ENCODE measurements around the gene RASSF5. TPM values are rescaled to one million over a fixed set of nuclear protein-coding genes. Genes with fewer than 3 reads are reported as not detected.

Gene RASSF5
- total and polyA plus RNA-seq, 2 of the 13 experiments (the other 11 are each of a cell fraction or from before 2014, with no cell fraction given): 0.18 to 0.40 TPM

- TF ChIP-seq ZBED4 (CRISPR knock-in tag; IDR thresholded peaks at IDR 0.05; ENCODE audit: borderline replicate concordance) (no peak), E2F2 (CRISPR knock-in tag; IDR thresholded peaks at IDR 0.05; ENCODE audit: borderline replicate concordance) (no peak), NCOA2 (CRISPR knock-in tag; IDR thresholded peaks at IDR 0.05) (no peak)
These were observed 38.0 kb downstream of the RASSF5 start (continued) for GRCh38 chr1:206545351-206545750.

GRCh38 chr1:206547104-206547503, 39.8 kb downstream of the RASSF5 start:
- no peaks in the 10 kb centered on the region for H3K4me1 ChIP-seq (ENCODE audit: insufficient read depth, low read length)
- H2AFZ ChIP-seq (ENCODE audit: low read length): no peak overlapping the region
- ATAC-seq: no peak
- in situ Hi-C loops (cut with HindIII; ENCODE audit: extremely low pct_ligation_motif_present, low pct_unique_long_range_greater_than_20kb): no loop called here
- no TSS peak for BruUV-seq (replicated peaks)
- no peak overlapping the region for H3K27ac ChIP-seq (ENCODE audit: extremely low read length, insufficient read depth, low read length)
- FAIRE-seq: no peak
- POLR2A ChIA-PET: no interaction called here
- H3K4me2 ChIP-seq (ENCODE audit: low read depth, low read length): no peak overlapping the region
- H3K27me3 ChIP-seq (ENCODE audit: control insufficient read depth in 1 of 2, insufficient read depth in 2 of 2, low read length in 2 of 2): no peaks in the 10 kb centered on the region; a peak in 2 of 5 replicates
- H4K20me1 ChIP-seq (ENCODE audit: insufficient read depth, low read length): no peaks in the 10 kb centered on the region; the same call in 1 of the 2 replicates
- intact Hi-C loops (cut with micrococcal nuclease; ENCODE audit: unreplicated experiment): no loop called here
- CTCF ChIA-PET (ENCODE audit: low intra/inter-chr PET ratio, low total read pairs): no interaction called here
- 69% methylated on average over 7 of the region's 7 CpGs for WGBS (ENCODE audit: low lambda C conversion rate)
- no peaks in the 10 kb centered on the region for H3K9me3 ChIP-seq (ENCODE audit: low read length)
- H3K9ac ChIP-seq (ENCODE audit: insufficient read depth, low read depth, low read length): no peak overlapping the region
- H3K79me2 ChIP-seq (ENCODE audit: insufficient read depth, low read length): no peaks in the 10 kb centered on the region
- DNase-seq (ENCODE audit: low spot score): no peak
- no peak overlapping the region for H3K4me3 ChIP-seq (replicated peaks in 1 of 3; ENCODE audit: insufficient read depth in 1 of 3, low read depth in 2 of 3, low read length in 3 of 3)
- H3K36me3 ChIP-seq (replicated peaks in 1 of 2; ENCODE audit: control insufficient read depth in 1 of 2, insufficient read depth in 2 of 2, low read length in 2 of 2): no peaks in the 10 kb centered on the region
- TF ChIP-seq ARID5B (CRISPR knock-in tag; IDR thresholded peaks at IDR 0.05): no peak
- TF ChIP-seq ZNF703 (CRISPR knock-in tag; IDR thresholded peaks at IDR 0.05; ENCODE audit: borderline replicate concordance): no peak
- TF ChIP-seq AGO2 (optimal IDR thresholded peaks at IDR 0.05; ENCODE audit: low read depth, low read length): no peak
- TF ChIP-seq ZNF570 (CRISPR knock-in tag; IDR thresholded peaks at IDR 0.05; ENCODE audit: borderline replicate concordance): no peak
- TF ChIP-seq, protein P1, sequence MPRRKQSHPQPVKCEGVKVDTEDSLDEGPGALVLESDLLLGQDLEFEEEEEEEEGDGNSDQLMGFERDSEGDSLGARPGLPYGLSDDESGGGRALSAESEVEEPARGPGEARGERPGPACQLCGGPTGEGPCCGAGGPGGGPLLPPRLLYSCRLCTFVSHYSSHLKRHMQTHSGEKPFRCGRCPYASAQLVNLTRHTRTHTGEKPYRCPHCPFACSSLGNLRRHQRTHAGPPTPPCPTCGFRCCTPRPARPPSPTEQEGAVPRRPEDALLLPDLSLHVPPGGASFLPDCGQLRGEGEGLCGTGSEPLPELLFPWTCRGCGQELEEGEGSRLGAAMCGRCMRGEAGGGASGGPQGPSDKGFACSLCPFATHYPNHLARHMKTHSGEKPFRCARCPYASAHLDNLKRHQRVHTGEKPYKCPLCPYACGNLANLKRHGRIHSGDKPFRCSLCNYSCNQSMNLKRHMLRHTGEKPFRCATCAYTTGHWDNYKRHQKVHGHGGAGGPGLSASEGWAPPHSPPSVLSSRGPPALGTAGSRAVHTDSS (CRISPR knock-in tag; conservative IDR thresholded peaks at IDR 0.05): no peak
- TF ChIP-seq ZNF644 (CRISPR knock-in tag; IDR thresholded peaks at IDR 0.05; ENCODE audit: low read depth): no peak
- no peak for TF ChIP-seq DR1 (CRISPR knock-in tag; IDR thresholded peaks at IDR 0.05)
